Upper lobe of right lung (tissue), 1 donor: ENCODE data around the gene KAT7. TPM values are rescaled to one million over a fixed set of nuclear protein-coding genes. Genes with fewer than 3 reads are reported as not detected.
A peak's percentile ranks its signal among the peaks of the same experiment; 100 is the strongest.

Source experiments
- ATAC-seq: fragments of 200-7000 bp; cut with Tn5 transposase; one replicate; pipeline ENCODE4 v1.9.1; 2020; ENCODE audit warnings: mild to moderate bottlenecking, moderate library complexity
- DNase-seq: peaks from one replicate; pipeline ENCODE4 v3.0.0-alpha.2; 2020
- H3K27ac ChIP-seq: fragments of 200-600 bp; one replicate; pipeline ENCODE4 v1.8.0; 2022
- H3K27me3 ChIP-seq: fragments of 200-600 bp; one replicate; pipeline ENCODE4 v1.8.0; 2022; ENCODE audit warnings: mild to moderate bottlenecking
- H3K36me3 ChIP-seq: fragments of 200-600 bp; one replicate; pipeline ENCODE4 v1.8.0; 2022
- H3K4me1 ChIP-seq: fragments of 200-600 bp; one replicate; pipeline ENCODE4 v1.8.0; 2022
- H3K4me3 ChIP-seq: fragments of 200-600 bp; one replicate; pipeline ENCODE4 v1.8.0; 2022; ENCODE audit warnings: mild to moderate bottlenecking
- H3K9me3 ChIP-seq: fragments of 200-600 bp; one replicate; pipeline ENCODE4 v1.8.0; 2022
- intact Hi-C: fragments of 100-400 bp; cut with DNase I; formaldehyde crosslinking; loops from one replicate; pipeline ENCODE4 v1.11.0; 2022
- total RNA-seq: library from RNA; stranded (reverse); fragmentation: NEBNext Ultra II Directional; extraction: Animal tissue kit (Norgen Biotek cat#: 25700); gene quantifications from one replicate; pipeline ENCODE4 v1.2.1, GENCODE V29; 2021
- TF ChIP-seq, protein P1 (sequence below): fragments of 200-600 bp; IDR thresholded peaks from one replicate; pipeline ENCODE4 v1.8.0; 2022; ENCODE audit warnings: antibody characterized with exemption
- donor health status: DM: no; HTN: yes; CAD: no; lungs with severe emphysema.

The KAT7 gene
- total RNA-seq, 1 donor from 2014 or later = 61.4 TPM

DNA sequence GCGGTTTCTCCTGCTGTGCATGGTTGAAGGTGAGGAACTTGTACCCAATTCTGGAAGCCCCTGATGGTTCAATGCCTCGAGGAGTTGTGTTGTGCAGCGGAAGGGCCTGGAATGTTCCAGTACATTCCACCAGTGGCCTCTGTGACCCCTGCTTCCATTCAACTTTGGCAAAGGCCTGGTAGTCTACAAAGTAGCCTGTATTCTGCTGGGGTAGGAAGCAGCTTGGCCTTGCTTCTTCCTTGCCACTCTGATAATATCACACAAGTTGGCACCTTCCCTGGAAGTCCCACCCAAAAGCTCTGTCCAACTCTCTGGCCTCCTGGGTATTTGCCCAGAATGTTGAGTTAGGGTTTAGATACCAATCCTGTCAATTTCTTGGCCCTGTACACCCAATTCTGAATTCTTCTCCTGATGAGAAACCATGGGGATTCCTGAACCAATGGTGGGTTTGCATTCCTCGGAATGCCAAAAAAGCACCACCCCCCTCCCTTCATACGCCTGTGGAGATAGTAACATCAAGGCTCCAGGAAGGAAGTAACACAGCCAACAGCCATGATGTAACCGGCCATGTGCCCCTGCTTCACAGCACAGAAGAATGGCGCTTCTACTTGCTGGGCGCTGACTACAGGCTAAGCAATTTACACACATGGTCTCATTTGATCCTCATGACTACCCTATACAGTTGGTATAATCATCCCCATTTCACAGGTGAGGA is 12.8 kb upstream of the KAT7 start:
- intact Hi-C loops = loop anchor here (10.0 kb wide), 1 partner anchor 221 kb away; no protein-coding TSS in a partner anchor
- Histone ChIP-seq H3K4me3 (no peak overlapping the region), H3K36me3 (no peaks in the 10 kb centered on the region), H3K9me3 (no peaks in the 10 kb centered on the region), H3K4me1 (peaks cover 32% of the 10 kb centered on the region), H3K27me3 (no peaks in the 10 kb centered on the region), H3K27ac (peak overlapping the region; percentile 71)
- ATAC-seq (peak; percentile 69), DNase-seq (no peak)
- TF ChIP-seq, protein P1, sequence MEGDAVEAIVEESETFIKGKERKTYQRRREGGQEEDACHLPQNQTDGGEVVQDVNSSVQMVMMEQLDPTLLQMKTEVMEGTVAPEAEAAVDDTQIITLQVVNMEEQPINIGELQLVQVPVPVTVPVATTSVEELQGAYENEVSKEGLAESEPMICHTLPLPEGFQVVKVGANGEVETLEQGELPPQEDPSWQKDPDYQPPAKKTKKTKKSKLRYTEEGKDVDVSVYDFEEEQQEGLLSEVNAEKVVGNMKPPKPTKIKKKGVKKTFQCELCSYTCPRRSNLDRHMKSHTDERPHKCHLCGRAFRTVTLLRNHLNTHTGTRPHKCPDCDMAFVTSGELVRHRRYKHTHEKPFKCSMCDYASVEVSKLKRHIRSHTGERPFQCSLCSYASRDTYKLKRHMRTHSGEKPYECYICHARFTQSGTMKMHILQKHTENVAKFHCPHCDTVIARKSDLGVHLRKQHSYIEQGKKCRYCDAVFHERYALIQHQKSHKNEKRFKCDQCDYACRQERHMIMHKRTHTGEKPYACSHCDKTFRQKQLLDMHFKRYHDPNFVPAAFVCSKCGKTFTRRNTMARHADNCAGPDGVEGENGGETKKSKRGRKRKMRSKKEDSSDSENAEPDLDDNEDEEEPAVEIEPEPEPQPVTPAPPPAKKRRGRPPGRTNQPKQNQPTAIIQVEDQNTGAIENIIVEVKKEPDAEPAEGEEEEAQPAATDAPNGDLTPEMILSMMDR = no peak

DNA sequence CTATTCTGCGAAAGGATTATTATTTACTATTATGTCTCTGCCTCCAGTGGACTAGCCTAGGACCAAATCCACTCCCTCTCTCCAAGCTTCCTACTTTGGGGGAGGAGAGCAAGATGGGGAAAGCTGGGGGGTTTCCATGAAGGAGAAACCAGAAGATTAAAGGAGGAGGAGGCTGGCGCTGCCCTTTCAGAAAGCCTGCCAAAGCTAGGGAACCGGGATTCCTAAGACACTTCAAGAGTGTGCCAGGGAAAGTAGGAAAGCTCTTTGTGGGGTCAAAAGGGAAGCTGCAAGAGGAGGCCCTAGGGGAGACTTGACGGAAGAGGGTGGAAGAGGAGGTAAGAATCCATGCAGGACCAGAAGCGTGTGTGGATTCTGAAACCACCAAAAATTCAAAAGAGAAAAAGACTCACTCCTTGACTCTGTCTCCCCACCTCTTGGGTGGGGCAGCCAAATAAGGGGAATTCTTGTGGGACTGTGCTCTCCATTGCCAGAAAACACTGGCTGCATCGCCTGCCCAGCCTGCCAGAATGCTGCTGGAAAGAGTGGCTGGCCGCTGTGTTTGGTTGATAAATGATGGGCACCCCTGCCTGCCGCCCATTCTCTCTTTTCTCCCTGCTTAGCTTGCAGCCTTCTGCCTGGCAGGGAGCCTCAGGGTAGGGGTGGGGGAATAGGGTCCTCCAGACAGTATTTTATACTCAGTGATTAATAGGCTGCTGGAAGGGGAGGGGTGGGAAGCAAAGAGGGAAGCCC is 11.8 kb upstream of the KAT7 start:
- ATAC-seq (no peak), DNase-seq (no peak)
- Histone ChIP-seq H3K9me3 (no peaks in the 10 kb centered on the region), H3K4me1 (peaks cover 32% of the 10 kb centered on the region), H3K27ac (peak overlapping the region; percentile 71), H3K4me3 (no peak overlapping the region), H3K36me3 (no peaks in the 10 kb centered on the region), H3K27me3 (no peaks in the 10 kb centered on the region)
- intact Hi-C loops = loop anchor here (10.0 kb wide), 1 partner anchor 222 kb away; no protein-coding TSS in a partner anchor
- TF ChIP-seq, protein P1 = no peak

DNA sequence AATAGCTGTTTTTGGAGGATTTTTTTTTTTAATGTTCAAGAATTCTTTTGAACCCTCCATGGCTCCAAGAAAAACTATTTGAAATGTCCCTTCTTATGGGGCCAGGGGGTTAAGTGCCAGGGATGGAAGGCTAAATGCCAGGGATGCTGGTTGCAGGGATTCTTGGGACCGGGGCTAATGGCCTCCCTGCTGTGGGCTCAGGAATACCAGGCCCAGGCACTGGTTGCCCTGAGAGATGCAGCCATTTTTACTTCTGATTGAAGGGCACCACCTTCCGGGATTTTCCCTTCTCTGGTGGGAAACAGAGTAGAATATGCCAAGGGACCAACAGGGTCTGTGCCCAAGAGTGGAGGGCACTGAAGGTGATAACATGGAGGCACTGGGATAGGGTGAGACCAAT is 10.9 kb upstream of the KAT7 start:
- Histone ChIP-seq H3K4me1 (peaks cover 32% of the 10 kb centered on the region), H3K4me3 (no peak overlapping the region), H3K9me3 (no peaks in the 10 kb centered on the region), H3K36me3 (no peaks in the 10 kb centered on the region), H3K27ac (no peak overlapping the region), H3K27me3 (no peaks in the 10 kb centered on the region)
- intact Hi-C loops = loop anchor here (10.0 kb wide), 1 partner anchor 223 kb away; no protein-coding TSS in a partner anchor
- no peak for DNase-seq
- TF ChIP-seq, protein P1 = no peak
- no peak for ATAC-seq

DNA sequence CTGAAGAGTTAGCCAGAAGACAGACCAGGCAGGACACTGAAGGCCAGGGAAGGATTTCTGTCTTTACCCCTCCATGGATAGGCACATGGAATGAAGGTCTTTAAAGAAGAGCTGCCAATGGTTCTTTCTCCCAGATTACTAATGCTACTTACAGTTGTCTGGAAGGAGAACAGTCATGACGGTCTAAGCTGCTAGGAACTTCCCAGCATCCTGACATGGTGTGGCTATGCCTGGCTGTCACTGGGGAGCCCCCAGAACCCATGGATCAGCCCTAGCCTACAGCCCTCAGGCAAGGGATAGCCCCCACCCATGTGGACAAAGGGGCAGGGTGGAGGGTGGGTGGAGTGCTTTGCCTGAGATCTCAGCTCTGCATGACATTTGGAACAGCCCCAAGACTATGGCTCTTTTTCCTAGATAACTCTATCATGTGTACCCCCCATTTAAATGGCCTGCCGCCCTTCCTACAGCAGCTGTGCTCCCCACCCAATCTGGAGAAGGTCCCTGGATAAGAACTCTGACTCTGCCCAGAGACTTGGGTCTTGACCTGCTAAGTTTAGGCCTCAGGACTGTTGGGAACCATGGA is 9.2 kb upstream of the KAT7 start:
- TF ChIP-seq, protein P1 = no peak
- no peaks in the 10 kb centered on the region for H3K36me3 ChIP-seq
- no peaks in the 10 kb centered on the region for H3K9me3 ChIP-seq
- no peak for ATAC-seq
- no peak overlapping the region for H3K4me3 ChIP-seq
- intact Hi-C loops = loop anchor here (10.0 kb wide), 1 partner anchor 224 kb away; no protein-coding TSS in a partner anchor
- no peak for DNase-seq
- H3K27me3 ChIP-seq = no peaks in the 10 kb centered on the region
- peaks cover 32% of the 10 kb centered on the region for H3K4me1 ChIP-seq
- H3K27ac ChIP-seq = no peak overlapping the region

DNA sequence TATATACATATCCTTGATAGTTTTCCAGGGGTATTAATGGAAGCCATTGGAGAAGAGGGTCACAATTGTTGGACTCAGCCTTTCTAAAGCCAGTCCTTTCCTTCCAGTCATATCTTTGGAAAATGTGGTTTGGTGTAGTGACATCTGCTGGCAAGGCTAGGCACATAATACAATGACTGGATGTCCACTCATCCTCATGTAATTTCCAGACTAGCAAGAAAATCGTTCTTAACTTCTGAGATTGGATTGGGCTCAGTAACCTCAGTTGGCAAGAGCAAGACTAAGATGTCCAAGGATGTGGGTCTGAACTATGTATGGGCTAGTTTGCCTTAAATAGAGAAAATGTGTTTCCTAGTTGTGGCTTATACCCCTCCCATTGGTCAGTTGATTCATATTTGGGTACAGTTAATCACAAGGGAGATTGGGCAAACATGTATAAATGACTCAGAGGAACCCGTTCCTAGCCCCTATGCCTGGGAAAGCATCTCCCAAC is 8.7 kb upstream of the KAT7 start:
- ATAC-seq = peak; percentile 71
- intact Hi-C loops = loop anchor here (10.0 kb wide), 1 partner anchor 225 kb away; no protein-coding TSS in a partner anchor

More for the DNA sequence above, 8.7 kb upstream of the KAT7 start:
- TF ChIP-seq, protein P1 = peak; percentile 58
- H3K36me3 ChIP-seq = no peaks in the 10 kb centered on the region
- H3K27me3 ChIP-seq = no peaks in the 10 kb centered on the region
- no peak overlapping the region for H3K27ac ChIP-seq
- DNase-seq = no peak
- H3K9me3 ChIP-seq = no peaks in the 10 kb centered on the region
- no peak overlapping the region for H3K4me3 ChIP-seq
- H3K4me1 ChIP-seq = peaks cover 32% of the 10 kb centered on the region
